Measurements from ENCODE around the gene TMEM232.
"Not testable (repeated sequence)": the region's sequence is repeated elsewhere in the genome, so short reads cannot be mapped to it uniquely, and the experiment has no call there.

Gene TMEM232

GRCh38 chr5:110681953-110682352 lies 44.5 kb downstream of the TMEM232 start:
- TF ChIP-seq CTCF (IDR thresholded peaks at IDR 0.05; ENCODE audit: low read depth, low read length): no peak

GRCh38 chr5:110681109-110681508 lies 45.4 kb downstream of the TMEM232 start:
- no peak for TF ChIP-seq CTCF (IDR thresholded peaks at IDR 0.05; ENCODE audit: low read depth, low read length)
- H3K4me3 ChIP-seq (ENCODE audit: low read depth, low read length): no peak overlapping the region

More at GRCh38 chr5:110681953-110682352, 44.5 kb downstream of the TMEM232 start:
- H3K4me3 ChIP-seq (ENCODE audit: low read depth, low read length): no peak overlapping the region

- not testable (repeated sequence) for H3K4me3 ChIP-seq (ENCODE audit: low read depth, low read length)
These were observed 49.9 kb downstream of the TMEM232 start for GRCh38 chr5:110676554-110676953.

GRCh38 chr5:110665184-110665726 lies 61.2 kb downstream of the TMEM232 start:
- TF ChIP-seq CTCF (IDR thresholded peaks at IDR 0.05; ENCODE audit: low read depth, low read length): no peak
- H3K4me3 ChIP-seq (ENCODE audit: low read depth, low read length): no peak overlapping the region

GRCh38 chr5:110663525-110663924 lies 62.9 kb downstream of the TMEM232 start:
- TF ChIP-seq CTCF (IDR thresholded peaks at IDR 0.05; ENCODE audit: low read depth, low read length): no peak
- no peak overlapping the region for H3K4me3 ChIP-seq (ENCODE audit: low read depth, low read length)

GRCh38 chr5:110658006-110658405 lies 68.5 kb downstream of the TMEM232 start:
- no peak overlapping the region for H3K4me3 ChIP-seq (ENCODE audit: low read depth, low read length)
- no peak for TF ChIP-seq CTCF (IDR thresholded peaks at IDR 0.05; ENCODE audit: low read depth, low read length)

GRCh38 chr5:110653231-110653970 lies 73.1 kb downstream of the TMEM232 start:
- TF ChIP-seq CTCF (IDR thresholded peaks at IDR 0.05; ENCODE audit: low read depth, low read length): no peak
- no peak overlapping the region for H3K4me3 ChIP-seq (ENCODE audit: low read depth, low read length)
